Ovary (tissue), 9 donors: ENCODE measurements around the gene GTPBP10. TPM values are rescaled to one million over a fixed set of nuclear protein-coding genes. Genes with fewer than 3 reads are reported as not detected.
"Not testable (repeated sequence)": the region's sequence is repeated elsewhere in the genome, so short reads cannot be mapped to it uniquely, and the experiment has no call there.

Experiments
- DNase-seq, 5 donors: peaks; one replicate each; pipeline ENCODE4 v3.0.0-alpha.2; 2019 to 2020
- H3K27ac ChIP-seq, 2 donors: fragments of 200-600 bp; one replicate each; pipeline versions ENCODE4 v1.5.1 to v1.8.0; 2019 to 2022
- H3K27me3 ChIP-seq: fragments of 200-600 bp; one replicate; pipeline ENCODE4 v1.8.0; 2022
- H3K36me3 ChIP-seq: fragments of 200-600 bp; sonication (generic); one replicate; pipeline ENCODE4 v1.5.1; 2019
- H3K4me1 ChIP-seq: one replicate; pipeline ENCODE4 v1.8.1; 2013; ENCODE audit warnings: mild to moderate bottlenecking, moderate library complexity; ENCODE audit not compliant: insufficient read depth
- H3K4me3 ChIP-seq: fragments of 200-600 bp; sonication (generic); one replicate; pipeline ENCODE4 v1.5.1; 2017
- H3K9me3 ChIP-seq, 2 donors: fragments of 200-600 bp in 1 of 2; sonication (generic) in 1 of 2; one replicate each; pipeline versions ENCODE4 v1.5.1 to v1.8.1; 2013 to 2019; ENCODE audit warnings: mild to moderate bottlenecking in 1 of 2, moderate library complexity in 1 of 2
- EP300 ChIP-seq: sonication (generic); formaldehyde crosslinking; IDR thresholded peaks from one replicate; pipeline ENCODE4 v1.6.1; 2017; ENCODE audit warnings: antibody characterized with exemption
- POLR2A ChIP-seq: fragments of 450-650 bp; IDR thresholded peaks from one replicate; pipeline ENCODE4 v1.6.1; 2017; ENCODE audit warnings: antibody characterized with exemption, mild to moderate bottlenecking, moderate library complexity
- WGBS, 3 donors: extraction: QIAGEN DNeasy Blood & Tissue Kit in 1 of 3; methylation state at CpG; one replicate each; pipeline versions ENCODE4 v1.1.5 to v1.1.7; 2013 to 2017; 5-methylcytosine and 5-hydroxymethylcytosine counted together
- intact Hi-C, 4 donors: fragments of 100-400 bp; cut with DNase I; formaldehyde crosslinking; loops; one replicate each; pipeline versions ENCODE4 v1.11.0 to v1.15.1; 2022 to 2023
- polyA plus RNA-seq, 2 donors: library from polyadenylated mRNA; stranded (reverse); fragments of 200-250 nt in 1 of 2; fragments of 350-450 nt in 1 of 2; fragmentation: Illumina TruSeq in 1 of 2; extraction: RNeasy Lipid Tissue Mini Kit (QIAGEN cat#74804) in 1 of 2; gene quantifications; one replicate each; pipeline ENCODE4 v1.2.3, GENCODE V29; 2013 to 2014
- total RNA-seq, 7 donors: library from RNA; depleted of rRNA in 2 of 7; stranded (reverse); fragments of >200 nt in 2 of 7; fragmentation: NEBNext Ultra II Directional in 3 of 7; extraction: Animal tissue kit (Norgen Biotek cat#: 25700) in 3 of 7; gene quantifications; one replicate each; pipeline versions ENCODE4 v1.1.0 to v1.2.4, GENCODE V29; 2016 to 2023
- TF ChIP-seq, protein P1 (sequence below), 3 donors: fragments of 450-650 bp in 2 of 3; fragments of 200-600 bp in 1 of 3; IDR thresholded peaks; one replicate each; pipeline versions ENCODE4 v1.5.1 to v1.8.0; 2016 to 2022; ENCODE audit warnings: antibody characterized with exemption in 3 of 3, mild to moderate bottlenecking in 1 of 3
- donor health status: DM: no; HTN: no; CAD: no; lungs with moderate emphysema.
- donor health status: DM: no; HTN: no; CAD: no.
- donor health status: Bipolar disorder and iron deficiency.
- donor health status: DM: yes; HTN: yes; CAD: no.
- donor health status: DM: no; HTN: no; CAD: no.
- donor health status: DM: yes; HTN: yes; CAD: no.

Gene GTPBP10
- total and polyA plus RNA-seq, 9 donors: 7.7 to 36.6 (median 23.0) TPM

DNA sequence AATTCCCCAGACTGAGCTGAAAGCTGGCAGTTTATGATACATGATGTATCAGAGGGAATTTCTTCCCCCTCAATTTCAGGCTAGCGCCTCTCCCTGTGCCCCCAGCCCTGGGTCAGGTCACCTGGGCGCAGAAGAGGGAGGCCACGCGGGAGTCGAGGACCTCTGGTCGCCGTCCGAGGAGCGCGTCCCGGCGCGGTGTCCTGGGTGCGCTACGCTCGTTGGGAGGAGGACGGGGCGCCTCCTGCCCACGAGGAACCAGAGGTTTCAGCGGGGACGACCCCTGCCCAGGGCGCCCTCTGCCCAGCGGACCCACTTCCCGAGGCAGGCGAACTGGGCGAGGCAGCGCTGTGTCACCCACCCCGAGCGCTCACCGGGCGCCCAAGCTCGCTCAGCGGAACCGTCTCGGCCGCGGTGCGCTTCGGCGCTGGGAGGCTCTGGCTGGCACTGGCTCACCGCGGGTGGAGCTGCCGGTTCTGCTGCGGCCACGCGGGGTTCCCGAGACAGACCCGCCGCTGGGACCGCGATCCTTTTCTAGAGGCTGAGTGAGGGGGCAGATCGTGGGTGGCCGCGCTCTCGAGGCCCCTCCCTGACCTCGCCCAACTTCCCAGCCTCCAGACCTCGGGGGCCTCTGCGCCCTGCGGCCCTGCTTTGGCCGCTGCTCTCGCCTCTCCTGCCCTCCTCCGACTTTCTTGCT, 25.6 kb upstream of the GTPBP10 start, which contains the start of gene FAM237B:
TSS of gene FAM237B (minus strand) at position 504 of the 694 bp plus-strand sequence. CDS start 1,556 bp downstream, outside the sequence.
- intact Hi-C loops: no loop called here
- TF ChIP-seq, protein P1, sequence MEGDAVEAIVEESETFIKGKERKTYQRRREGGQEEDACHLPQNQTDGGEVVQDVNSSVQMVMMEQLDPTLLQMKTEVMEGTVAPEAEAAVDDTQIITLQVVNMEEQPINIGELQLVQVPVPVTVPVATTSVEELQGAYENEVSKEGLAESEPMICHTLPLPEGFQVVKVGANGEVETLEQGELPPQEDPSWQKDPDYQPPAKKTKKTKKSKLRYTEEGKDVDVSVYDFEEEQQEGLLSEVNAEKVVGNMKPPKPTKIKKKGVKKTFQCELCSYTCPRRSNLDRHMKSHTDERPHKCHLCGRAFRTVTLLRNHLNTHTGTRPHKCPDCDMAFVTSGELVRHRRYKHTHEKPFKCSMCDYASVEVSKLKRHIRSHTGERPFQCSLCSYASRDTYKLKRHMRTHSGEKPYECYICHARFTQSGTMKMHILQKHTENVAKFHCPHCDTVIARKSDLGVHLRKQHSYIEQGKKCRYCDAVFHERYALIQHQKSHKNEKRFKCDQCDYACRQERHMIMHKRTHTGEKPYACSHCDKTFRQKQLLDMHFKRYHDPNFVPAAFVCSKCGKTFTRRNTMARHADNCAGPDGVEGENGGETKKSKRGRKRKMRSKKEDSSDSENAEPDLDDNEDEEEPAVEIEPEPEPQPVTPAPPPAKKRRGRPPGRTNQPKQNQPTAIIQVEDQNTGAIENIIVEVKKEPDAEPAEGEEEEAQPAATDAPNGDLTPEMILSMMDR (IDR thresholded peaks at IDR 0.05): no peak
- no peak for TF ChIP-seq POLR2A
- no peak for TF ChIP-seq EP300

DNA sequence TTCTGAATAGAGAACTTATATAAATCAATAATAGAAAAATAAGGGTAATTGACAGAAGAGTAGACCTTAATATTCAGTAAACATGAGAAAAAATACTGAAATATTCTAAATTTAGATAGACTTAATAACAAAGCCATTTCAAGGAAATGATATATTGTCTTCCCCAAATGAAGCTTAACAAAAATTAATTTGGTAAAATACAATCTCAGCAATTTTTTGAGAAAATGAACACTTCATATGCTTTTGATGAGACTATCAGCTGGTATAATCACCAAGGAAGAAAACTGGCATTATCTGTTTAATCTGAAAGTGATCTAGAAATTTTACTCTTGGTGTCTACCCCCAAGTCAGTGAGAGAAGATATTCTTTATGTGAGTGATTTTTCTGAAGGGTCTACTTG, 23.7 kb upstream of the GTPBP10 start:
- intact Hi-C loops: no loop called here
- no peak overlapping the region for H3K27ac ChIP-seq
- H3K36me3 ChIP-seq: no peaks in the 10 kb centered on the region
- no peak overlapping the region for H3K4me3 ChIP-seq
- H3K9me3 ChIP-seq: no peaks in the 10 kb centered on the region
- H3K4me1 ChIP-seq: peaks cover 4% of the 10 kb centered on the region
- no peaks in the 10 kb centered on the region for H3K27me3 ChIP-seq
- no peak for DNase-seq
- no peak for TF ChIP-seq POLR2A
- TF ChIP-seq, protein P1 (IDR thresholded peaks at IDR 0.05): no peak
- no peak for TF ChIP-seq EP300

More for the DNA sequence above, 25.6 kb upstream of the GTPBP10 start, which contains the start of gene FAM237B:
- peak in 1 of 5 donors; percentile 37 for DNase-seq
- H3K4me1 ChIP-seq: peaks cover 4% of the 10 kb centered on the region
- 1 to 3% (median 1%) methylated on average over 42 to 62 of the region's 62 CpGs for WGBS, 3 donors
- no peaks in the 10 kb centered on the region for H3K36me3 ChIP-seq
- H3K27ac ChIP-seq: no peak within 1 kb of the TSS
- no peak within 1 kb of the TSS for H3K4me3 ChIP-seq
- H3K27me3 ChIP-seq: no peaks in the 10 kb centered on the region
- H3K9me3 ChIP-seq: no peaks in the 10 kb centered on the region

DNA sequence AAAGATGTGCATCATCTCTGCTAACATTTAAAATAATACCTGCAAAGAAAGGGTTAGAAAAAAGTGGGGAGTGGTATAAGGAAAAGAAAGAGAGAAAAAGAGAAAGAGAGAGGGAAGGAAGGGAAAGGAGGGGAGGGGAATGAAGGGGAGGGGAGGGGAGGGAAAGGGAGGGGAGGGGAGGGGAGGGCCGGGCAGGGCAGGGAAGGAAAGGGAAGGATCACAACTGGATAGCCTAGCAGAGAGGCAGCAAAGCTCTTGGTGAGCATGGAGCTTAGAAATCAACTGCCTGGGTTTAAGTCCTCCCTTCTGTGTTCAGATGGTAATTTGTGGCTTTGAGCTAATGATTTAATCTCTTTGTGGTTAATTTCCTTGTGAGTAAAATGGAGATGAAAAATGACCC, 20.0 kb upstream of the GTPBP10 start:
- H3K9me3 ChIP-seq: no peaks in the 10 kb centered on the region
- no peak overlapping the region for H3K27ac ChIP-seq
- 0 to 26% (median 17%) methylated on average over 1 of the region's 1 CpG for WGBS, 3 donors
- no peak overlapping the region for H3K4me3 ChIP-seq
- TF ChIP-seq, protein P1 (IDR thresholded peaks at IDR 0.05): no peak
- TF ChIP-seq POLR2A (no peak), EP300 (no peak)
- intact Hi-C loops: no loop called here
- H3K36me3 ChIP-seq: no peaks in the 10 kb centered on the region
- no peaks in the 10 kb centered on the region for H3K27me3 ChIP-seq
- no peaks in the 10 kb centered on the region for H3K4me1 ChIP-seq
- no peak for DNase-seq

DNA sequence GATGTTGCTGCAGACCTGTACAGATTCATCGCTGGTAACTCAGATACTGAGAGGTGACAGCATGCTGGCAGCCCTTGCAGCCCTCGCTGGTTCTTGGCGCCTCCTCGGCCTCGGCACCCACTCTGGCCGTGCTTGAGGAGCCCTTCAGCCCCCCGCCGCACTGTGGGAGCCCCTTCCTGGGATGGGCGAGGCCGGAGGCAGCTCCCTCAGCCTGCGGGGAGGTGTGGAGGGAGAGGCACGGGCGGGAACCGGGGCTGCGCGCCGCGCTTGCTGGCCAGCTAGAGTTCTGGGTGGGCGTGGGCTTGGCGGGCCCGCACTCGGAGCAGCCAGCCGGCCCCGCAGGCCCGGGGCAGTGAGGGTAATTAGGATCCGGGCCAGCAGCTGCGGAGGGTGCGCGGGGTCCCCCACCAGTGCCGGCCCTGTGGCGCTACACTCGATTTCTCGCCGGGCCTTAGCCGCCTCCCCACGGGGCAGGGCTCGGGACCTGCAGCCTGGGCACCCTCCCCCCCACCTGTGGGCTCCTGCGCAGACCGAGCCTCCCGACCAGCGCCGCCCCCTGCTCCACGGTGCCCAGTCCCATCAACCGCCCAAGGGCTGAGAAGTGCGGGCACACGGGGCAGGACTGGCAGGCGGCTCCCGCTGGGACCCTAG, 12.2 kb upstream of the GTPBP10 start:
- no peaks in the 10 kb centered on the region for H3K27me3 ChIP-seq
- no peak for TF ChIP-seq POLR2A
- TF ChIP-seq, protein P1 (IDR thresholded peaks at IDR 0.05): no peak
- TF ChIP-seq EP300: no peak
- H3K36me3 ChIP-seq: no peaks in the 10 kb centered on the region
- H3K4me1 ChIP-seq: no peaks in the 10 kb centered on the region
- no peak overlapping the region for H3K27ac ChIP-seq
- intact Hi-C loops: no loop called here
- DNase-seq: no peak
- H3K4me3 ChIP-seq: no peak overlapping the region
- 93 to 95% (median 95%) methylated on average over 48 of the region's 48 CpGs for WGBS, 3 donors
- H3K9me3 ChIP-seq: no peaks in the 10 kb centered on the region

DNA sequence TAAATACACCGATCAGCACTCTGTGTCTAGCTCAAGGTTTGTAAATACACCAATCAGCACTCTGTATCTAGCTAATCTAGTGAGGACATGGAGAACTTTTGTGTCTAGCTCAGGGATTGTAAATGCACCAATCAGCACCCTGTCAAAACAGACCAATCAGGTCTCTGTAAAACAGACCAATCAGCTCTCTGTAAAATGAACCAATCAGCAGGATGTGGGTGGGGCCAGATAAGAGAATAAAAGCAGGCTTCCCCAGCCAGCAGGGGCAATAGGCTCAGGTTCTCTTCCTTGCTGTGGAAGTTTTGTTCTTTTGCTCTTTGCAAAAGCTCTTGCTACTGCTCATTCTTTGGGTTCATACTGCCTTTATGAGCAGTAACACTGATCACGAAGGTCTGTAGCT, 11.6 kb upstream of the GTPBP10 start:
- H3K27ac ChIP-seq, H3K36me3 ChIP-seq, intact Hi-C loops, H3K4me1 ChIP-seq, DNase-seq, H3K27me3 ChIP-seq, H3K4me3 ChIP-seq, H3K9me3 ChIP-seq: not testable (repeated sequence)
- 83 to 96% (median 89%) methylated on average over 2 of the region's 2 CpGs for WGBS, 3 donors
